HG03139 (cell line): ENCODE data around the gene SUN2.

ENCODE experiments used
- ATAC-seq: cut with Tn5 transposase; IDR thresholded peaks from one replicate; pipeline ENCODE4 v1.9.1; 2021; ENCODE audit not compliant: unreplicated experiment

Gene SUN2

GRCh38 chr22:38717244-38717643, 38.6 kb downstream of the SUN2 start:
- ATAC-seq = no peak

DNA sequence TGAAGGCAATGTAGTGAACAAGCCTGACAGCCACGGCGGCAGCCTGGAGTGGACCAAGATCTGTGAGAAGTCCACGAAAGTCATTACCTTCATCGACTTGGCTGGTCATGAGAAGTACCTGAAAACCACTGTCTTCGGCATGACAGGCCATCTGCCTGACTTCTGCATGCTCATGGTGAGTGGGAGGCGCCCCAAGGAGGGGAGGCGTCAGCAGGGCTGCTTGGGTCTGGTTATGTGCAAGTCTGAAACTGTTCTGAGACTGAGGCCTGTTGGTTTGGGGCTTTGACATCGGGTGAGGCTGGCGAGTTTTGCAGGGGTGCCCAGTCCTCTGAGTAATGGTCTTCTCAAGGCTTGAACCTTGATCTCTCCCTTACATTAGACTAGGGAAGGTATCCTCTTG, 39.0 kb downstream of the SUN2 start:
- ATAC-seq = no peak

- ATAC-seq = no peak
These were observed 39.5 kb downstream of the SUN2 start for GRCh38 chr22:38716271-38716670.

DNA sequence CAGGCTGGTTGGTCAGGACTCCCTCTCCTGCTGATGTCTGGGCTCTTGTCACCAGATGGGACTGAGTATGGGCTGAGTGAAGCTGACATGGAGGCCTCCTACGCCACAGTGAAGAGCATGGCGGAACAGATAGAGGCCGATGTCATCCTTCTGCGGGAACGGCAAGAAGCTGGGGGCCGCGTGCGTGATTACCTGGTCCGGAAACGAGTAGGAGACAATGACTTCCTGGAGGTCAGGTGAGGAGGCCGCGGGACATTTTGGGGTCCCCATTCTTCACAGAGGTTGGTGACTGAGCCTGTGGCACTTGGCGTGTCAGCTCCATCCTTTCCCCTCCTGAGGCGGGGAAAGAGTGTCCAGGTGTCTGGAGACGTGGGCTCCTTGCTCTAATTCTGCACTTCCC, 39.9 kb downstream of the SUN2 start:
- ATAC-seq = no peak

DNA sequence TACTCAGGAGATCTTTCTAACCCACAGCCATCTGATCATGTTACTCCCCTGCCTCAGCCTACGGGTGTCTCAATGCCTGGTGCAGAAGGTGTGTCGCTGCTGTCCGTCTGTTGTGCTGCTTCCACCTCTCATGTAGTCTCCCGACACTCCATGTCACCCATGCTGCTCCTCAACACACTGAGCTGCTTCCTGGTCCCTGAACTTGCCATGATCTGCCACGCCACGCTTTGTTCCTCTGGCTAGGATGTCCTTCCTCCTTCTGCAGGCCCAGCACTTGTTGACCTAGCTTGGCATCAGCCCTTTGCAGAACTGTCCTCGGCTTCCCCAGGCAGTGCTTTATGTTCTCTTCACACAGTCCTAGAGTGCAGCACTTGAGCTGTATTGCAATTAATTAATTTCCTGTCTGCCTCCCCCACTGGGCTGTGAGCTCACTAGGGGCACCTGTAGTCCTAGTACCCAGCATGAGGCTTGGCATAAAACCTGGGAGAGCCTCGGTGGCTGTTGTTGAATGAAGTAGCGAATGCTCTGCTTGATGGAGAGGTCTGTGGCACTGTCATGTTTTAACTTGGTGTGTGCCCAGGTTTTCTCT, 40.5 kb downstream of the SUN2 start:
- ATAC-seq = no peak

- no peak for ATAC-seq
These were observed 41.9 kb downstream of the SUN2 start for GRCh38 chr22:38713921-38714320.

DNA sequence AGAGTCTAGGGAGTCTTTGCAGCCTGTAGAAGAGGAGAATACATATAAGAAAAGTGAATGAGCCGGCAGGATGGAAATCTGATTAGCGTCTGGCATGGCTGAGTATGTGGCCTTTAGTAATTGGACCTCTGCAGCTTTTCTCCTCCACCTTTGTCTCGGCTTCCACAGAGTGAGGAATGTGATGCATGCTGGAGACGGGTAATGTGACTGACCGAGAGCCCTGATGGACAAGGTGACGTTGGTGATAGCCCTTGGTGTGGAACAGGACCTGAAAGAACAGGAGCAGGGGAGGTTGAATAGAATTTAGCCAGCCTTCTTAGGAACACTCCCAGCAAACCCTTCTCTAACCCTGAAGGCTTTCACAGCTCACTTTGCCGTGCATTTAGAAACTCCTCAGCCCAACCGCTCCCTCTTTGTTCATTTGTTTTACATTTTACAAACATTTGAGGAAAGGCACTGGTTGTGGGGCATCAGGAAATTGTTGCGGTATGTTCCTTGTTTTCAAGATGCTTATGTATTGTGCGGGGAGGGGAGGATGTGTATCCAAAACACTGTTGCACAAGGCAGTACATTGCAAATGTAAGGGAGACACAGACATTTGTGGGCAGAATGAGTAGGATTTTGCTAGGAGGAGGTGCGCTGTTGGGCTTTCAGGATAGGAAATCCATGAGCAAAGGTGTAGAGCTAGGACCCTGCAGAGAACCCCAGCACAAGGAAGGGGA, 43.2 kb downstream of the SUN2 start:
- no peak for ATAC-seq

DNA sequence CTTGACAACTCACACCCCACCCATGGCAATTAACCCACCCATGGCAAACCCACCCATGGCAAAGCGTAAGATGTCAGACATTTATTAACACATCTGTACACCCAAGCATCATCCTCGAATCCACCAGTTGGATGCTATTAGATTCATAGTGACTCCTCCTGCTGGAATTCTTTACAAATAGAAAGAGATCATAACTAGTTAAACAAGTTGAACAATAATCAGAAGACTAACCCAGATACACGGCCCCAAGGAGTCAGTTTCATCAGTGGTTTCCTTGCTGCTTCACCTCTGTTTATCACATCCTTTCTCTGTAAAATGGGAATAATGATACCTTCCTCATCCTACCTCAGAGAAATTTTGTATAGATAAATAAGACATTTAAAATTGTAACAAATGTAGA, 44.9 kb downstream of the SUN2 start:
- no peak for ATAC-seq

GRCh38 chr22:38710351-38710750, 45.4 kb downstream of the SUN2 start:
- ATAC-seq = no peak

- no peak for ATAC-seq
These were observed 46.5 kb downstream of the SUN2 start for GRCh38 chr22:38709306-38709705.

DNA sequence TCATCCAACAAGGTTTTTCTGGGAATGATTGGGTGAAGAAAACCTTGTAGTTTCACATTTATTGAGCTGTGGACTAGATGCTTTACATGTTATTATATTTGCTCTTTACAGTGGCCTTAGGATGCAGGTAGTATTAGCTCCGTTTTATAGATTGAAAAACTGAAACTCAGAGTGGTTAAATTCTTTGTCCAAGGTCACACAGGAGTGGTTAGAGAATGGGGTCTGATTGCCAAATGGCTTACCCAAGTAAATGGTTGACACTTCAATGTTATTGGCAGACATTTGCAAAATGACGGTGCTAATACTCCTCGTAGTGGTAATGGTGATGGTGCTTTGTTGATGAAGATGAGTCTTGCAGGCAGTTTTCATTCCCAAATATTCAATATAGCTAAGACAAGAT, 47.8 kb downstream of the SUN2 start:
- ATAC-seq = no peak

GRCh38 chr22:38707346-38707745, 48.5 kb downstream of the SUN2 start:
- no peak for ATAC-seq

- no peak for ATAC-seq
These were observed 49.0 kb downstream of the SUN2 start for GRCh38 chr22:38706901-38707195.

GRCh38 chr22:38706101-38706900, 49.5 kb downstream of the SUN2 start:
- no peak for ATAC-seq

DNA sequence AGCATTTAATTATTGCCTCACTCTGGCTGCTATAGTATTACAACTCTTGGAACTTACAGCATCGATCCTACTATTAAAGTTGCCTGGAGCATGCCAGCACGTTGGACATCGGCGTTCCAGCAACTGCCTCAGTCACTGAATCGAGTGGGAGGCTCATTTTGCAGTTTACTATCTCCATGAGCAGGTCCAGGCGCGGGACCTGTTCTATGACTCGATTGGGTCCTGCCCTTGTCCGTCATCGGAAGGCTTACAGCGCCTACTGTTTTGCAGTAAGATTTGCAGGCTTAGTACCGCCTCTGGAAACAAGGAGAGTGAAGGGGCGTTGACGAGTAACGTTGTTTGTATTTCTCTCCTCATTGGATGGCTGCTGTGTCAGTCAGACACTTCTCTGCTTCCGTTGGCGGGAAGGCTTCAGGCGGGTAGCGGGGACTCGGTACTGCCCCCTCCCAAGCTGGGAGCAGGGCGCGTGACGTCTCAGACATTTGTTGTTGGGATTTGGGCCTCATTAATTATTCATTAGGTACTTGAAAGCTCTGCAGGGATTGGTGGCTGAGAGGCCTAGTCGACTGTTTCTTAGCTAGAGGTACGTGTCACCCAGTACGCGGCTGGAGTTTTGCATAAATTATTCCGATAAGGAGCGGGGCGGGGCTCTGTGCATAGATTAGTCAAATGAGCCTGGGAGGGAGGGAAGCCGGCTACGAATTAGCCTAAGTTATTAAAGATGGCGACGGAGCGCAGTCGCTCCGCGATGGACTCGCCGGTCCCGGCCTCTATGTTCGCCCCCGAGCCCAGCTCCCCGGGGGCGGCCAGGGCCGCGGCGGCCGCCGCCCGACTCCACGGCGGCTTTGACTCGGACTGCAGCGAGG, 50.3 kb downstream of the SUN2 start, which contains the start of gene GTPBP1:
Gene GTPBP1, plus strand, starts transcription at position 710 of the 866 bp plus-strand sequence. Its CDS starts 12 bp downstream, at position 722.
- peak; percentile 61 for ATAC-seq

GRCh38 chr22:38704654-38705234, 51.1 kb downstream of the SUN2 start:
- ATAC-seq = no peak

GRCh38 chr22:38700789-38701628, 54.8 kb downstream of the SUN2 start, which contains the start of gene JOSD1:
JOSD1 (minus strand) TSS chr22:38700943; CDS start chr22:38699987, 956 bp downstream.
- ATAC-seq = peak; percentile 30

DNA sequence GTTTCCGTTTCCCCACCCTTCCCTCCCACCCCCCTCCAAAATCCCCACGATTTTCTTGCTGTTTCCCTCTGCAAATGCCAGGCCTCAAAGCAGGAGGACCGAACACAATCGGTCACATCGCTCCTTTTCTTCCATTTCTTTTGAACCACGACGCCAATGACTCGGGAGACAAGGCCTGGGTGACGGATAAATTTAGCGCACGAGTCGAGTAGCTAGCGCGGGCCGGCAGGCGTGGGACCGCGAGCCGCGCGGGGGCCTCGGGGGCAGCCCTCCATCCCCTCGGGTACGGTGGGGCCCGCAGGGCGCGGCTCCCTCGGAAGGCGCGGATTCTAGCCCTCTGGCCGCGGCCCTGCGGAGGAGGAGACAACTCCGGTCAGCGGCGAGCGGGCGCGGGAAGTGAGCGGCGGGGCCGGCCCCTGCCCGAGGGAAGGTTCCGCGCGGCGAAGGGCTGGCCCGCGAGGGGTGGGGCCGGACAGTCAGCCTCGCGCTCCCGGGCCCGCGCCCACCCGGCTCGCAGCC, 55.5 kb downstream of the SUN2 start:
- no peak for ATAC-seq

GRCh38 chr22:38699784-38700183, 56.0 kb downstream of the SUN2 start:
- no peak for ATAC-seq

- ATAC-seq = no peak
These were observed 56.7 kb downstream of the SUN2 start for GRCh38 chr22:38699143-38699542.
